PC-3 (cell line): ENCODE data around the gene NFU1. TPM values are rescaled to one million over a fixed set of nuclear protein-coding genes. Genes with fewer than 3 reads are reported as not detected.

Source experiments
- ATAC-seq: fragments of 200-7000 bp; cut with Tn5 transposase; 2 replicates; pipeline ENCODE4 v1.9.1; 2020; ENCODE audit warnings: mild to moderate bottlenecking, moderate library complexity
- BruUV-seq: library from RNA; stranded (reverse); fragments of 400-500 nt; replicated peaks from 2 replicates; lab custom pipeline; 2021; lab: Mats Ljungman, UMichigan
- CTCF ChIA-PET: fragments of 300-600 bp; sonication (Branson Sonifier 250); formaldehyde crosslinking; loops from one replicate; lab custom pipeline; 2022; ENCODE audit warnings: antibody characterized with exemption; lab: Charles Lee
- POLR2A ChIA-PET: fragments of 300-600 bp; sonication (Branson Sonifier 250); formaldehyde crosslinking; loops from one replicate; lab custom pipeline; 2022; ENCODE audit warnings: antibody characterized with exemption; ENCODE audit not compliant: unreplicated experiment; lab: Charles Lee
- DNase-seq: peaks from one replicate; pipeline ENCODE4 v3.0.0-alpha.2; 2015
- H2AFZ ChIP-seq: fragments of 300-600 bp; sonication (generic); 2 replicates; pipeline ENCODE4 v1.6.0; 2016; ENCODE audit warnings: antibody characterized with exemption, low read length
- H3F3A ChIP-seq: fragments of 300-600 bp; sonication (generic); one replicate; pipeline ENCODE4 v1.6.0; 2017; ENCODE audit warnings: antibody characterized with exemption, low read length, control low read depth, mild to moderate bottlenecking; ENCODE audit not compliant: unreplicated experiment
- H3K27ac ChIP-seq: fragments of 300-600 bp; sonication (generic); 2 replicates; pipeline ENCODE4 v1.5.1; 2016; ENCODE audit warnings: mild to moderate bottlenecking, low read length
- H3K27me3 ChIP-seq: fragments of 300-600 bp; sonication (generic); 2 replicates; pipeline ENCODE4 v1.6.1; 2016; ENCODE audit warnings: low read length, mixed read lengths
- H3K36me3 ChIP-seq: fragments of 300-600 bp; sonication (generic); 2 replicates; pipeline ENCODE4 v1.6.1; 2016; ENCODE audit warnings: low read depth, mixed run types, low read length, mixed read lengths
- H3K4me1 ChIP-seq: fragments of 300-600 bp; sonication (generic); 2 replicates; pipeline ENCODE4 v1.5.1; 2016; ENCODE audit warnings: low read length; ENCODE audit not compliant: insufficient read depth
- H3K4me2 ChIP-seq: fragments of 300-600 bp; sonication (generic); 2 replicates; pipeline ENCODE4 v1.6.0; 2016; ENCODE audit warnings: low read length
- H3K4me3 ChIP-seq: fragments of 300-600 bp; sonication (generic); 2 replicates; pipeline ENCODE4 v1.5.1; 2016; ENCODE audit warnings: mild to moderate bottlenecking, low read length, mixed read lengths
- H3K79me2 ChIP-seq: fragments of 300-600 bp; sonication (generic); 2 replicates; pipeline ENCODE4 v1.6.1; 2017; ENCODE audit warnings: low read length, mixed read lengths
- H3K9ac ChIP-seq: fragments of 300-600 bp; sonication (generic); 2 replicates; pipeline ENCODE4 v1.6.0; 2016; ENCODE audit warnings: mild to moderate bottlenecking, low read length
- H3K9me2 ChIP-seq: fragments of 300-600 bp; sonication (generic); replicated peaks from 2 replicates; pipeline ENCODE4 v1.6.1; 2016; ENCODE audit warnings: mixed run types, low read length, mixed read lengths
- H3K9me3 ChIP-seq: fragments of 300-600 bp; sonication (generic); 2 replicates; pipeline ENCODE4 v1.6.1; 2016; ENCODE audit warnings: low read length, mixed read lengths
- H4K20me1 ChIP-seq: fragments of 300-600 bp; sonication (generic); 2 replicates; pipeline ENCODE4 v1.6.1; 2016; ENCODE audit warnings: low read length, mixed read lengths
- EZH2 ChIP-seq: fragments of 300-600 bp; sonication (generic); IDR thresholded peaks from one replicate; pipeline ENCODE4 v1.6.1; 2017; ENCODE audit warnings: antibody characterized with exemption, mild to moderate bottlenecking, low read length; ENCODE audit not compliant: unreplicated experiment
- EZH2phosphoT487 ChIP-seq: fragments of 300-600 bp; sonication (generic); IDR thresholded peaks from 2 replicates; pipeline ENCODE4 v1.6.1; 2018; ENCODE audit warnings: mild to moderate bottlenecking, antibody characterized with exemption, low read length, borderline replicate concordance
- intact Hi-C: fragments of 100-400 bp; cut with micrococcal nuclease; formaldehyde crosslinking; loops from 2 replicates; pipeline ENCODE4 v1.9.0; 2023
- total RNA-seq: library from RNA; depleted of rRNA; stranded (reverse); fragments of >200 nt; gene quantifications from 2 replicates; pipeline ENCODE4 v1.2.3, GENCODE V29; 2014
- TF ChIP-seq, protein P1 (sequence below): fragments of 300-600 bp; sonication (generic); conservative IDR thresholded peaks from 2 replicates; pipeline ENCODE4 v1.5.1; 2017; ENCODE audit warnings: antibody characterized with exemption, low read depth, mild to moderate bottlenecking, low read length

Gene NFU1
- total RNA-seq, 1 experiment from 2014 or later: 45.6 TPM

- intact Hi-C loops: loop anchor here (2.0 to 10.0 kb wide), 2 partner anchors 51 to 99 kb away; partner anchors contain the start of gene NFU1
- peak; percentile 9 for DNase-seq
- Histone ChIP-seq H3K4me3 (peak overlapping the region; percentile 89), H3K27ac (no peak overlapping the region), H3K4me1 (peaks cover 36% of the 10 kb centered on the region), H3K9me3 (no peaks in the 10 kb centered on the region), H3K9me2 (no peaks in the 10 kb centered on the region), H3K27me3 (no peaks in the 10 kb centered on the region), H3K79me2 (peaks cover 64% of the 10 kb centered on the region), H3K9ac (peak overlapping the region; percentile 71; the same call in 1 of the 2 replicates), H3K4me2 (peak overlapping the region; percentile 90), H3K36me3 (0 out of 2 replicates have a peak, but pooled peaks cover 5% of the 10 kb centered on the region), H3F3A (no peaks in the 10 kb centered on the region), H4K20me1 (no peaks in the 10 kb centered on the region), H2AFZ (no peak overlapping the region)
- TF ChIP-seq, protein P1, sequence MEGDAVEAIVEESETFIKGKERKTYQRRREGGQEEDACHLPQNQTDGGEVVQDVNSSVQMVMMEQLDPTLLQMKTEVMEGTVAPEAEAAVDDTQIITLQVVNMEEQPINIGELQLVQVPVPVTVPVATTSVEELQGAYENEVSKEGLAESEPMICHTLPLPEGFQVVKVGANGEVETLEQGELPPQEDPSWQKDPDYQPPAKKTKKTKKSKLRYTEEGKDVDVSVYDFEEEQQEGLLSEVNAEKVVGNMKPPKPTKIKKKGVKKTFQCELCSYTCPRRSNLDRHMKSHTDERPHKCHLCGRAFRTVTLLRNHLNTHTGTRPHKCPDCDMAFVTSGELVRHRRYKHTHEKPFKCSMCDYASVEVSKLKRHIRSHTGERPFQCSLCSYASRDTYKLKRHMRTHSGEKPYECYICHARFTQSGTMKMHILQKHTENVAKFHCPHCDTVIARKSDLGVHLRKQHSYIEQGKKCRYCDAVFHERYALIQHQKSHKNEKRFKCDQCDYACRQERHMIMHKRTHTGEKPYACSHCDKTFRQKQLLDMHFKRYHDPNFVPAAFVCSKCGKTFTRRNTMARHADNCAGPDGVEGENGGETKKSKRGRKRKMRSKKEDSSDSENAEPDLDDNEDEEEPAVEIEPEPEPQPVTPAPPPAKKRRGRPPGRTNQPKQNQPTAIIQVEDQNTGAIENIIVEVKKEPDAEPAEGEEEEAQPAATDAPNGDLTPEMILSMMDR: no peak
- TF ChIP-seq EZH2: no peak
- TF ChIP-seq EZH2phosphoT487: no peak
- CTCF ChIA-PET: no interaction called here
- BruUV-seq: TSS peak; percentile 85
- POLR2A ChIA-PET: no interaction called here
- no peak for ATAC-seq
Measured at GRCh38 chr2:69385443-69386151, 51.6 kb downstream of the NFU1 start.

GRCh38 chr2:69384618-69385081 lies 52.6 kb downstream of the NFU1 start:
- CTCF ChIA-PET: no interaction called here
- peaks cover 74% of the 10 kb centered on the region for H3K79me2 ChIP-seq
- BruUV-seq: no TSS peak
- H3K4me2 ChIP-seq: peak overlapping the region; percentile 41
- no peaks in the 10 kb centered on the region for H4K20me1 ChIP-seq
- H3K4me3 ChIP-seq: peak overlapping the region; percentile 35; the same call in 1 of the 2 replicates
- TF ChIP-seq EZH2phosphoT487 (no peak), EZH2 (no peak)
- TF ChIP-seq, protein P1: no peak
- intact Hi-C loops: loop anchor here (10.0 kb wide), 1 partner anchor 100 kb away; no protein-coding TSS in a partner anchor
- no peaks in the 10 kb centered on the region for H3F3A ChIP-seq
- peaks cover 36% of the 10 kb centered on the region for H3K4me1 ChIP-seq
- no peaks in the 10 kb centered on the region for H3K27me3 ChIP-seq
- no peaks in the 10 kb centered on the region for H3K9me3 ChIP-seq
- no peak overlapping the region for H2AFZ ChIP-seq
- H3K9ac ChIP-seq: no peak overlapping the region
- no peak overlapping the region for H3K27ac ChIP-seq
- DNase-seq (peak; percentile 9), ATAC-seq (no peak)
- 0 out of 2 replicates have a peak, but pooled peaks cover 5% of the 10 kb centered on the region for H3K36me3 ChIP-seq
- H3K9me2 ChIP-seq: no peaks in the 10 kb centered on the region
- POLR2A ChIA-PET: no interaction called here
